ENCODE data around the gene DNAJB1. TPM values are rescaled to one million over a fixed set of nuclear protein-coding genes. Genes with fewer than 3 reads are reported as not detected.

Gene DNAJB1
- polyA plus RNA-seq, 1 experiment, result 88.3 TPM

DNA sequence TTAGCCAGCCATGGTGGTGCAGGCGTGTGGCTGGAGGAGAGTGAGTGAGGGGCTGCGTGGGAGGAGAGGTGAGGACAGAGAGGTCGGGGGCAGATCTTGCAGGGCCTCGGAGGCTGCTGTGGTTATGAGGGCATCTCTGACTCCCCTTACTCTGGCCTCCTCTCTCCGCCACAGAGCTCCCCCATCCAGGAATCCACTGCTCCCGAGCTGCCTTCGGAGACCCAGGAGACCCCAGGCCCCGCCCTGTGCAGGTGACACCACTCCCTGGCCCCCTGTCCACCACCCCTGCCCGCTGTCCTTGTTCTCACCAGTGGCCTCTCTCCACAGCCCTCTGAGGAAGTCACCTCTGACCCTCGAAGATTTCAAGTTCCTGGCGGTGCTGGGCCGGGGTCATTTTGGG is 50.8 kb downstream of the DNAJB1 start:
- POLR2A ChIA-PET, result no interaction called here

More for the DNA sequence above, 50.8 kb downstream of the DNAJB1 start:
- H3K27me3 ChIP-seq (ENCODE audit: control insufficient read depth, insufficient read depth, low read length), result no peaks in the 10 kb centered on the region
- TF ChIP-seq, protein P1, sequence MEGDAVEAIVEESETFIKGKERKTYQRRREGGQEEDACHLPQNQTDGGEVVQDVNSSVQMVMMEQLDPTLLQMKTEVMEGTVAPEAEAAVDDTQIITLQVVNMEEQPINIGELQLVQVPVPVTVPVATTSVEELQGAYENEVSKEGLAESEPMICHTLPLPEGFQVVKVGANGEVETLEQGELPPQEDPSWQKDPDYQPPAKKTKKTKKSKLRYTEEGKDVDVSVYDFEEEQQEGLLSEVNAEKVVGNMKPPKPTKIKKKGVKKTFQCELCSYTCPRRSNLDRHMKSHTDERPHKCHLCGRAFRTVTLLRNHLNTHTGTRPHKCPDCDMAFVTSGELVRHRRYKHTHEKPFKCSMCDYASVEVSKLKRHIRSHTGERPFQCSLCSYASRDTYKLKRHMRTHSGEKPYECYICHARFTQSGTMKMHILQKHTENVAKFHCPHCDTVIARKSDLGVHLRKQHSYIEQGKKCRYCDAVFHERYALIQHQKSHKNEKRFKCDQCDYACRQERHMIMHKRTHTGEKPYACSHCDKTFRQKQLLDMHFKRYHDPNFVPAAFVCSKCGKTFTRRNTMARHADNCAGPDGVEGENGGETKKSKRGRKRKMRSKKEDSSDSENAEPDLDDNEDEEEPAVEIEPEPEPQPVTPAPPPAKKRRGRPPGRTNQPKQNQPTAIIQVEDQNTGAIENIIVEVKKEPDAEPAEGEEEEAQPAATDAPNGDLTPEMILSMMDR (IDR thresholded peaks at IDR 0.05; ENCODE audit: low read depth, low read length), result no peak
- no peak overlapping the region for H3K4me3 ChIP-seq (ENCODE audit: low read depth, low read length)
- no peak for DNase-seq (ENCODE audit: low read depth, low spot score)
- H3K9me3 ChIP-seq (ENCODE audit: control insufficient read depth, insufficient read depth, low read length), result no peaks in the 10 kb centered on the region; the same call in 1 of the 2 replicates
- H3K27ac ChIP-seq (ENCODE audit: low read depth, low read length), result no peak overlapping the region
- CTCF ChIA-PET, result interaction anchor here (2.4 kb wide), 1 partner anchor 13 kb away, joined by 7 read pairs; no protein-coding TSS in a partner anchor

Small RNA genes lying within 50 kb of the gene (small RNA-seq; reads per million reads assigned to genes)
- gene SNRPGP15 (ENCODE audit: insufficient read length, low read depth), result not detected

Other genes with a start within 250 kb of the DNAJB1 start
- 19.5 and 21.9 TPM in 2 replicates for gene ADGRE5, start 137.0 kb downstream of the DNAJB1 start, polyA plus RNA-seq (2011; rRNA removed)
- 25.7 and 33.7 TPM in 2 replicates for gene DDX39A, start 99.1 kb downstream of the DNAJB1 start, polyA plus RNA-seq (2011; rRNA removed)
- 37.5 and 43.4 TPM in 2 replicates for gene PKN1, start 85.1 kb downstream of the DNAJB1 start, polyA plus RNA-seq (2011; rRNA removed)
- gene PTGER1, start 43.0 kb downstream of the DNAJB1 start, polyA plus RNA-seq (2011; rRNA removed), result 0.72 and 1.0 TPM in 2 replicates
- gene GIPC1, start 22.3 kb downstream of the DNAJB1 start, polyA plus RNA-seq (2011; rRNA removed), result 47.4 and 59.8 TPM in 2 replicates
- 59.6 and 70.2 TPM in 2 replicates for gene TECR, start 11.2 kb upstream of the DNAJB1 start, polyA plus RNA-seq (2011; rRNA removed)
- gene NDUFB7, start 53.7 kb upstream of the DNAJB1 start, polyA plus RNA-seq (2011; rRNA removed), result 97.3 and 164 TPM in 2 replicates
- not detected in 2 replicates for gene CLEC17A, start 64.7 kb upstream of the DNAJB1 start, polyA plus RNA-seq (2011; rRNA removed)
- gene ADGRE3, start 156.4 kb upstream of the DNAJB1 start, polyA plus RNA-seq (2011; rRNA removed), result not detected in 2 replicates
- gene ZNF333, start 171.7 kb upstream of the DNAJB1 start, polyA plus RNA-seq (2011; rRNA removed), result 10.7 and 11.8 TPM in 2 replicates